ENCODE results near the gene BMPR2.
"Not testable (repeated sequence)": the region's sequence is repeated elsewhere in the genome, so short reads cannot be mapped to it uniquely, and the experiment has no call there.

BMPR2 gene

GRCh38 chr2:202449344-202449743 lies 73.2 kb downstream of the BMPR2 start:
- no peak for DNase-seq (ENCODE audit: low read depth, low spot score)

GRCh38 chr2:202450785-202451184 lies 74.7 kb downstream of the BMPR2 start:
- DNase-seq (ENCODE audit: low read depth, low spot score) = no peak

DNA sequence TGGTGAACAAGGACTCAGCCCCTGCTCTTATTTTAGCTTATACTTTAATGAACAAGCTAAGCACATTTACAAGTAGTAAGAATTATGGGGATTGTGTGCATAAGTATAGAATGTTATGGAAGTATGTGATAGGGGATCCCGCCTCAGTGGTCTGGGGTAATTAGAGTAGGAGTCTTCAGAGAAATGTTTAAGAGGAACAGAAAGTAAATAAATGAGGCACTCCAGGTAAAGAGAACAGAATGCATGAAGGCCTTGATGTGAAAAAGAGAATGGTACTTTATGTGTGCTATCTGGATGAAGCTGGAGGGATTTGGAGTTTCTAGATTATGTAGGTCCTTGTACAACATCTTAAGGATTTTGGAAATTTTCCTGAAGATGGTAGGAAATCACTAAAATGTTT lies 76.6 kb downstream of the BMPR2 start:
- no peak for DNase-seq (ENCODE audit: low read depth, low spot score)

GRCh38 chr2:202454536-202454935 lies 78.4 kb downstream of the BMPR2 start:
- DNase-seq (ENCODE audit: low read depth, low spot score) = no peak

- DNase-seq (ENCODE audit: low read depth, low spot score) = no peak
These were observed 79.0 kb downstream of the BMPR2 start for GRCh38 chr2:202455114-202455513.

DNA sequence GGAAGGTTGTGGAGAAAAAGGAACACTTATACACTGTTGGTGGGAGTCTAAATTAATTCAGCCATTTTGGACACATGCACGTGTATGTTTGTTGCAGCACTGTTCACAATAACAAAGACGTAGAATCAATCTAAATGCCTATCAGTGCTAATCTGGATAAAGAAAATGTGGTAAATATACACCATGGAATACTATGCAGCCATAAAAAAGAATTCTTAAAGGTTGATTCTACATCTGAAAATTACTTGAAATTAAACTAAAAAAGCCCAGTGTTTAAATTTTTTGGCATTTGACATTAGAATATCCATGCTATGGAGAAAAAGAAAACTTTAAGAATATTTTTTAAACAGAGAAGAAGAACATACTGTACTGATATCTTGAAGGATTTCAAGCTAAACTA lies 84.0 kb downstream of the BMPR2 start:
- DNase-seq (ENCODE audit: low read depth, low spot score) = no peak

DNA sequence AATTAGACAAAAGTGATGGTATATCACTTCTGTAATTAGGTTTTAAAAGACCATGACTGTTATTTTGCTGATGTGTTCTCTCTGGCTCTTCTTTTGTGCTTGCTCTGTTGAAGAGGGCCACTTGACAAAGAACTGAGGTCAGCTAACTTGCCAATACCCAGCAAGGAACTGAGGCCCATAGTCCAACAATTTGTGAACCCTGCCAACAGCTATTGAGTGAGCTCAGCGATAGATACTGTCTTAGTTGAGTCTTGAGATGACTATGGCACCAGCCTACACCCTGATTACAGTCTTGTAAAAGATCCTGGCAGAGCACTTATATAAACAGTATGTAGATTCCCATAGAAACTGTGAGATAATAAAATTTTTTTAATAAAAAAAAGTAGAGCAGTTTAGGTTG lies 103.0 kb downstream of the BMPR2 start:
- DNase-seq (ENCODE audit: low read depth, low spot score) = no peak

DNA sequence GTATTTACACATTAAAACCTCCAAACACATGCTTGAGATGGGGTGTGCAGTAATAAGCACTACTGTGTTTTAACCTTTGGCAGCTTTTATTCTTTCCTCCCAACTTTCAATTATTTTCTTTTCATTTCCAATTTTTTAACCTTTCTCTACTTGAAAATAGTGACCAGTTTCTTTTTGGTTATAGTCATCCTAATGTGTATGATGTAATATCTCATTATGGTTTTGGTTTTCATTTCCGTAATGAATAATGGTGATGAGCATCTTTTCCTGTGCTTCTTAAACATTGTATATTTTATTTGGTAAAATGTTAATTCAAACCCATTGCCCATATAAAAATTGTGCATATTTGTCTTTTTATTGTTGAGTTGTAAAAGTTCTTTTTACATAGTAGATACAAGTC lies 103.5 kb downstream of the BMPR2 start:
- no peak for DNase-seq (ENCODE audit: low read depth, low spot score)

- DNase-seq (ENCODE audit: low read depth, low spot score) = no peak
These were observed 110.2 kb downstream of the BMPR2 start for GRCh38 chr2:202486351-202486750.

DNA sequence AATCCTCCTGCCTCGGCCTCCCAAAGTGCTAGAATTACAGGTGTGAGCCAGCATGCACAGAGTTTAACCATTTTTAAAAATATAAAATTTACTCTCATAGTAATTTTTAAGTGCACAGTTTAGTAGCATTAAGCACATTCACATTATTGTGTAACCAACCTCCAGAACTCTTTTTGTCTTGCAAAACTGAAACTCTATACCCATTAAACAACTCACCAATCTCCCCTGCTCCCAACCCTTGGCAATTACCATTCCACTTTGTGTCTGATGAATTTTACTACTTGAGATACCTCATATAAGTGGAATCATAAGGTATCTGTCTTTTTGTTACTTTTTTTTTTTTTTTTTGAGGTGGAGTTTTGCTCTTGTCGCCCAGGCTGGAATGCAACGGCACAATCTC lies 112.5 kb downstream of the BMPR2 start:
- no peak for DNase-seq (ENCODE audit: low read depth, low spot score)

DNA sequence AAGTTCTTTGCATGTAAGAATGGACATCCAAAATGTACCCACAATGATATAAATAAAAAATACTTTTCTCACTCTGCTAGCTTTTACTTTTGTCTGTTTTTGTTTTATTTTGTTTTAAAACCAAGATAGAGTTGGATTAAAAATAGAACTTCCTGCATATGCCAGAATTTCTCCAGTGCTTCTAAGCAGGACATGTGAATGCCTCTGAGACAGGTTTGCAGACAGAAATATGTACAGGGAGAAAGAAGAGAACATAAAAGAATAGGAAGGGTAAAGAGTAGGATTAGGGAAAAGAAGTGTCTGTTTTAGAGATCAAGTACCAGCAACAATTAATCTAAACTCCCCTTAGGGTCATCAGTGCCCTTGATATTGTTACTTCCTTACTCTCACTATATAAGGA lies 114.4 kb downstream of the BMPR2 start:
- DNase-seq (ENCODE audit: low read depth, low spot score) = no peak

- DNase-seq (ENCODE audit: low read depth, low spot score) = peak; percentile 12
These were observed 115.4 kb downstream of the BMPR2 start for GRCh38 chr2:202491514-202491913.

- DNase-seq (ENCODE audit: low read depth, low spot score) = peak; percentile 50
These were observed 118.4 kb downstream of the BMPR2 start for GRCh38 chr2:202494300-202495229.

GRCh38 chr2:202495230-202495604 lies 119.1 kb downstream of the BMPR2 start:
- no peak for DNase-seq (ENCODE audit: low read depth, low spot score)

DNA sequence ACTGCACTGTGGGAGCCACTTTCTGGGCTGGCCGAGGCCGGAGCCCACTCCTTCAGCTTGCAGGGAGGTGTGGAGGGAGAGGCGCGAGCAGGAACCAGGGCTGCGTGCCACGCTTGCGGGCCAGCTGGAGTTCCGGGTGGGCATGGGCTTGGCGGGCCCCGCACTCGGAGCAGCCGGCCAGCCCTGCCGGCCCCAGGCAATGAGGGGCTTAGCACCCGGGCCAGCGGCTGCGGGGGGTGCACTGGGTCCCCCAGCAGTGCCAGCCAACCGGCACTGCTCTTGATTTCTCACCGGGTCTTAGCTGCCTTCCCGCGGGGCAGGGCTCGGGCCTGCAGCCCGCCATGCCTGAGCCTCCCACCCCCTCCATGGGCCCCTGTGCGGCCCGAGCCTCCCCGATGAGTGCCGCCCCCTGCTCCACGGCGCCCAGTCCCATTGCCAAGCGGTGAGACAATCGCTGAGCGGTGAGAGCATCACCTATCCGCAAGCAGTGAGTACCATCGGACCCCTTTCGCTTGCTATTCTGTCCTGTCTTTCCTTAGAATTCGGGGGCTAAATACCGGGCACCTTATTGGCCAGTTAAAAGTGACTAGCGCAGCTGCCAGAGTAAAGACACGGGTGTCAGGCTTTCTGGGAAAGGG lies 120.8 kb downstream of the BMPR2 start:
- not testable (repeated sequence) for DNase-seq (ENCODE audit: low read depth, low spot score)

DNA sequence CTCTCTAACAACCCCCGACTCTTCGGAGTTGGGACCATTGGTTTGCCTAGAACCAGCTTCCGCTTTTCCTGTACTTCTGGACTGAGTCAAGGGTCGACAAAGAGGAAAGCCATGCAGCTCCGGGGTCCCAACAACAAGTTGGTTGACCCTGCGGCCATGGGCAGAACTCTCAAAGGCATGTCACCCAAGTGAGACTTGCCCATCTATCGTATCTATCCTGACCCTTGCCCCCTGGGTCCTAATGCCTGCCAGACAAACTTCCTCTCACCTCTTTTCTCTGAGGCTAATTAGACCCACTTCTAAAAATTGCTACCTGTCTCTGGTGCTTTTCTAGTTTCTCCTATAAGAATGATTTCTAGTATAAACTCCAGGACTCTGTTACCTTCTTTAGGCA lies 121.3 kb downstream of the BMPR2 start:
- DNase-seq (ENCODE audit: low read depth, low spot score) = not testable (repeated sequence)

- DNase-seq (ENCODE audit: low read depth, low spot score) = not testable (repeated sequence)
These were observed 123.7 kb downstream of the BMPR2 start for GRCh38 chr2:202499841-202500240.

- DNase-seq (ENCODE audit: low read depth, low spot score) = not testable (repeated sequence)
These were observed 127.1 kb downstream of the BMPR2 start for GRCh38 chr2:202503276-202503675.

DNA sequence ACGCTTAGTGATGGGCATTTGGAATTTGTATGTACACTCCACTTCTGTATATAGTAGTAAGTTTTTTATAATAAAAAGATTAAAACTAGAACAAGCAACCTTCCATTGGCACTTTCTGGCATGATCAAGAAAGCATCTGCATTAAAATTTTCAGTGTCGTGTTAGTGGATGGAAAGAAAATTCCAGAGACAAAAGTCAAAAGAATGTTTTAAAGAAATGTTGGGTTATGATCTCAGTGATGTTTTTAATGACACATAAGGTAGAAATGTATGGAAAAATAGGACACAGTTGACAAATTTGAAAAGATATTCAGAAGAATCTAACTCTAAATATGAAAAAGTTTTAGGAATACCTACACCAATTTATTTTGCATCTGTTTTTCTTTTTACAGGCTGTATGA lies 132.6 kb downstream of the BMPR2 start:
- no peak for DNase-seq (ENCODE audit: low read depth, low spot score)

DNA sequence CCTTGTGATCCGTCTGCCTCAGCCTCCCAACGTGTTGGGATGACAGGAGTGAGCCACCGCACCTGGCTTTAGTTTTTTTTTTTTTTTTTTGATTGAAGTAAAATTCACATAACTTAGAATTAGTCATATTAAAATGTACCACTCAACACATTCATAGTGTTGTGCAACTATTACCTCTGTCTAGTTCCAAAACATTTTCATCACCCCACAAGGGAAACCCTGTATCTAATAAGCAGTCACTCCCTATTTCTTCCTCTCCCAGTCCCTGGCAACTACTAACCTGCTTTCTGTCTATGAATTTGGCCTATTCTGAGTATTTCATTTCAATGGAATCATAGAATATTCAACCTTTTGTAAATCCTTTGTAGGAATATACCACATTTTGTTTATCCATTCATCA lies 134.8 kb downstream of the BMPR2 start:
- no peak for DNase-seq (ENCODE audit: low read depth, low spot score)

- DNase-seq (ENCODE audit: low read depth, low spot score) = no peak
These were observed 136.0 kb downstream of the BMPR2 start for GRCh38 chr2:202512176-202512575.

GRCh38 chr2:202514732-202515131 lies 138.6 kb downstream of the BMPR2 start:
- no peak for DNase-seq (ENCODE audit: low read depth, low spot score)

DNA sequence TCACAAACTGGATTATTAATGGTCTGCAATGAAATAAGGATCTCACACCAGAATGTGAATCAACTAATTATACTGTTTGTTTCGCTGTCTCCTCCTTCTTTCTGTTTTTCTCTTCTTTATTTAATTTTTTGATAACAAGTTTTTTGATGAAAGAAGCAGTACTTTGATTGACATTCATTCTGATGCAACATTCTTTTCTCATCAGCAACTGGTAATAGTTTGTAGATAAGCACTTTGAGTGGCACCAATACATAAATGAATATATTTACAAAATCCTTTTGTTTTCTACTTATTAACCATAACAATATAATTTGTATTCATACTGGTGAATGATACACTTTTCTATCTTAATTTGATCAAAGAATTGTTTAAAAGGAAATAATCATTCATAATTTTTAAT lies 143.3 kb downstream of the BMPR2 start:
- no peak for DNase-seq (ENCODE audit: low read depth, low spot score)

Data from ELF-1 (cell line).